ENCODE data around the gene UGT1A4. TPM values are rescaled to one million over a fixed set of nuclear protein-coding genes. Genes with fewer than 3 reads are reported as not detected.

UGT1A4 gene
- total RNA-seq, 1 donor from 2014 or later = not detected

GRCh38 chr2:233691443-233692433, 26.8 kb upstream of the UGT1A4 start:
- no peak for TF ChIP-seq CTCF (IDR thresholded peaks at IDR 0.05)
- H3K4me3 ChIP-seq = no peak overlapping the region
- H3K36me3 ChIP-seq = no peaks in the 10 kb centered on the region
- no peak for DNase-seq
- intact Hi-C loops (cut with DNase I) = no loop called here
- H3K27ac ChIP-seq = no peak overlapping the region
- no peaks in the 10 kb centered on the region for H3K9me3 ChIP-seq
- ATAC-seq = no peak
- H3K4me1 ChIP-seq = no peaks in the 10 kb centered on the region
- H3K27me3 ChIP-seq = no peaks in the 10 kb centered on the region

GRCh38 chr2:233692648-233693047, 25.9 kb upstream of the UGT1A4 start, which contains the start of gene UGT1A6:
UGT1A6 (plus strand) TSS chr2:233692890; CDS start chr2:233693005, 115 bp downstream.
- Histone ChIP-seq H3K27me3 (no peaks in the 10 kb centered on the region), H3K36me3 (no peaks in the 10 kb centered on the region), H3K4me3 (no peak within 1 kb of the TSS), H3K9me3 (no peaks in the 10 kb centered on the region), H3K4me1 (no peaks in the 10 kb centered on the region), H3K27ac (no peak within 1 kb of the TSS)
- intact Hi-C loops (cut with DNase I) = no loop called here
- ATAC-seq (no peak), DNase-seq (no peak)
- no peak for TF ChIP-seq CTCF (IDR thresholded peaks at IDR 0.05)

GRCh38 chr2:233693963-233694362, 24.6 kb upstream of the UGT1A4 start:
- H3K9me3 ChIP-seq = no peaks in the 10 kb centered on the region
- DNase-seq (no peak), ATAC-seq (no peak)
- no peaks in the 10 kb centered on the region for H3K36me3 ChIP-seq
- H3K27ac ChIP-seq = no peak overlapping the region
- no peaks in the 10 kb centered on the region for H3K27me3 ChIP-seq
- no peak for TF ChIP-seq CTCF (IDR thresholded peaks at IDR 0.05)
- intact Hi-C loops (cut with DNase I) = no loop called here
- no peaks in the 10 kb centered on the region for H3K4me1 ChIP-seq
- H3K4me3 ChIP-seq = no peak overlapping the region

GRCh38 chr2:233698740-233699139, 19.8 kb upstream of the UGT1A4 start:
- Histone ChIP-seq H3K4me1 (peaks cover 3% of the 10 kb centered on the region), H3K9me3 (no peaks in the 10 kb centered on the region), H3K4me3 (no peak overlapping the region), H3K27ac (no peak overlapping the region), H3K36me3 (no peaks in the 10 kb centered on the region), H3K27me3 (no peaks in the 10 kb centered on the region)
- no peak for TF ChIP-seq CTCF (IDR thresholded peaks at IDR 0.05)
- intact Hi-C loops (cut with DNase I) = no loop called here
- no peak for ATAC-seq
- DNase-seq = no peak

- Histone ChIP-seq H3K4me1 (peaks cover 3% of the 10 kb centered on the region), H3K4me3 (no peak overlapping the region), H3K36me3 (no peaks in the 10 kb centered on the region), H3K27me3 (no peaks in the 10 kb centered on the region), H3K9me3 (no peaks in the 10 kb centered on the region), H3K27ac (no peak overlapping the region)
- intact Hi-C loops (cut with DNase I) = no loop called here
- no peak for ATAC-seq
- DNase-seq = no peak
- no peak for TF ChIP-seq CTCF (IDR thresholded peaks at IDR 0.05)
Measured at GRCh38 chr2:233699424-233700027, 19.0 kb upstream of the UGT1A4 start.

Data from upper lobe of right lung (tissue), 1 donor.